Psoas muscle (tissue), 8 donors: ENCODE results near the gene DNAJC8. TPM values are rescaled to one million over a fixed set of nuclear protein-coding genes. Genes with fewer than 3 reads are reported as not detected.
A peak's percentile ranks its signal among the peaks of the same experiment; 100 is the strongest.

Experiments
- ATAC-seq, 4 donors: fragments of 200-7000 bp; cut with Tn5 transposase; one replicate each; pipeline ENCODE4 v1.9.1; 2020; ENCODE audit warnings: moderate library complexity in 3 of 4, mild to moderate bottlenecking in 2 of 4
- DNase-seq, 2 donors: peaks; one replicate each; pipeline ENCODE4 v3.0.0-alpha.2; 2020
- H3K27ac ChIP-seq: fragments of 200-600 bp; one replicate; pipeline ENCODE4 v1.8.0; 2022
- H3K27me3 ChIP-seq, 3 donors: fragments of 200-600 bp in 1 of 3; one replicate each; pipeline versions ENCODE4 v1.6.1 to v1.8.0; 2013 to 2022; ENCODE audit warnings: low read length in 2 of 3, mild to moderate bottlenecking in 2 of 3, moderate library complexity in 1 of 3; ENCODE audit not compliant: insufficient read depth in 3 of 3
- H3K36me3 ChIP-seq, 2 donors: fragments of 200-600 bp in 1 of 2; one replicate each; pipeline versions ENCODE4 v1.6.1 to v1.8.0; 2013 to 2022; ENCODE audit warnings: low read depth in 1 of 2, mild to moderate bottlenecking in 1 of 2, moderate library complexity in 1 of 2; ENCODE audit not compliant: insufficient read depth in 1 of 2
- H3K4me1 ChIP-seq: fragments of 200-600 bp; one replicate; pipeline ENCODE4 v1.8.0; 2022
- H3K4me3 ChIP-seq: fragments of 200-600 bp; one replicate; pipeline ENCODE4 v1.8.0; 2022; ENCODE audit warnings: mild to moderate bottlenecking
- H3K9me3 ChIP-seq: fragments of 200-600 bp; one replicate; pipeline ENCODE4 v1.8.0; 2022
- CTCF ChIP-seq: fragments of 200-600 bp; IDR thresholded peaks from one replicate; pipeline ENCODE4 v1.8.0; 2022; ENCODE audit warnings: antibody characterized with exemption
- WGBS, 3 donors: extraction: QIAGEN DNeasy Blood & Tissue Kit; methylation state at CpG; one replicate each; pipeline versions ENCODE4 v1.1.6 to v1.1.7; 2013; 5-methylcytosine and 5-hydroxymethylcytosine counted together
- intact Hi-C, 2 donors: fragments of 100-400 bp; cut with DNase I; formaldehyde crosslinking; loops; one replicate each; pipeline versions ENCODE4 v1.11.0 to v1.14.2; 2022
- polyA plus RNA-seq, 3 donors: library from polyadenylated mRNA; stranded (reverse); fragments of 200-250 nt; gene quantifications; one replicate each; pipeline ENCODE4 v1.2.3, GENCODE V29; 2013
- total RNA-seq, 4 donors: library from RNA; stranded (reverse); fragmentation: NEBNext Ultra II Directional in 2 of 4; extraction: Animal tissue kit (Norgen Biotek cat#: 25700) in 2 of 4; gene quantifications; one replicate each; pipeline versions ENCODE4 v1.2.1 to v1.2.4, GENCODE V29; 2021 to 2023
- donor health status: healthy with polysubstance abuse.
- donor health status: DM: no; HTN: no; CAD: no; lungs with moderate emphysema.
- donor health status: Bipolar disorder and iron deficiency.
- donor health status: healthy.
- donor health status: DM: yes; HTN: yes; CAD: no.
- donor health status: DM: no; HTN: no; CAD: no.
- donor health status: DM: no; HTN: no; CAD: no.
- donor health status: DM: yes; HTN: yes; CAD: no.

DNAJC8 gene
- total and polyA plus RNA-seq, 7 donors: 46.6 to 116 (median 64.0) TPM

DNA sequence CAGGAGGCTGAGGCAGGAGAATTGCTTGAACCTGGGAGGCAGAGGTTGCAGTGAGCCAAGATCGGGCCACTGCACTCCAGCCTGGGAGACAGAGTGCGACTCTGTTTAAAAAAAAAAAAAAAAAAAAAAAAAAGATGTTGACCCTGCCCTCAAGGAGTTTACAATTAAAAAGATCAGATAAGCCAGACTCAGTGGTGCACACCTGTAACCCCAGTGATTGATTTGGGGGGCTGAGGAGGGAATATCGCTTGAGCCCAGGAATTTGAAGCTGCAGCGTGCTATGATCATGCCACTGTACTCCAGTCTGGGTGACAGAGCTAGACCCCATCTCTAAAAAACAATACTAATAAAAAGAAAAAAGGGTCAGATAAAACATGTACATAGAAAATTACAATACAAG is 24.9 kb upstream of the DNAJC8 start:
- no peak overlapping the region for H3K27ac ChIP-seq
- H3K4me3 ChIP-seq: no peak overlapping the region
- no peaks in the 10 kb centered on the region for H3K9me3 ChIP-seq
- no peak for ATAC-seq
- H3K4me1 ChIP-seq: peaks cover 18% of the 10 kb centered on the region
- no peak for DNase-seq
- WGBS, 3 donors: 93 to 98% (median 97%) methylated on average over 4 of the region's 4 CpGs
- H3K27me3 ChIP-seq: no peaks in the 10 kb centered on the region
- intact Hi-C loops: no loop called here
- no peaks in the 10 kb centered on the region for H3K36me3 ChIP-seq
- TF ChIP-seq CTCF: no peak

- Histone ChIP-seq H3K4me3 (no peak overlapping the region), H3K4me1 (peaks cover 14% of the 10 kb centered on the region), H3K27ac (no peak overlapping the region), H3K36me3 (no peaks in the 10 kb centered on the region), H3K27me3 (no peaks in the 10 kb centered on the region), H3K9me3 (no peaks in the 10 kb centered on the region)
- TF ChIP-seq CTCF: no peak
- WGBS, 3 donors: 81 to 86% (median 83%) methylated on average over 6 of the region's 6 CpGs
- intact Hi-C loops: no loop called here
- DNase-seq: no peak
- ATAC-seq: no peak
Measured at GRCh38 chr1:28256197-28256827, 23.5 kb upstream of the DNAJC8 start.

DNA sequence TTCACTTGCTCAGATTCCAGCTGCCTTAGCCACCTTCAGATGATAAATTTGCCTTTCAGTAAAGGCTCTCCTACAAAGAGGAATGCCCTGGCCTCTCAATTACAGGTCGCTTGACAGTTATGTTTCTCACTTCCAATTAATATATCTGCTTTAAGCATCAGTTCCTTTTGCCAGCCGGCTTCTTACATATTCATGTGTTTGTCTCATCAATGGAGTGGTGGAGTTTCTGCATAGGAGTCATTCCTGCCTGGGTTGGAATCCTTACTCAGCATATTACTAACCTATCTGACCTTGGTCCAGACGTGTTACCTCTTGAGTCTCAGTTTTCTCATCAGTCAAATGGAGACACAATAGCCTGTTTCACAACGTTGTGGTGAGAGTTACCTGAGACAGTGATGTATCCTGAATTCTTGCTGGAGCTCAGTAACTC is 17.1 kb upstream of the DNAJC8 start:
- H3K36me3 ChIP-seq: no peaks in the 10 kb centered on the region
- H3K9me3 ChIP-seq: no peaks in the 10 kb centered on the region
- ATAC-seq (no peak), DNase-seq (no peak)
- no peaks in the 10 kb centered on the region for H3K27me3 ChIP-seq
- H3K4me3 ChIP-seq: no peak overlapping the region
- intact Hi-C loops: loop anchor here (5.0 kb wide), 3 partner anchors 77 to 257 kb away; partner anchors contain the start of genes MED18 (in 1 of the 2) and RCC1 (in 1 of the 2)
- peak overlapping the region; percentile 88 for H3K27ac ChIP-seq
- 36 to 48% (median 36%) methylated on average over 4 of the region's 4 CpGs for WGBS, 3 donors
- no peak for TF ChIP-seq CTCF
- peaks cover 31% of the 10 kb centered on the region for H3K4me1 ChIP-seq

DNA sequence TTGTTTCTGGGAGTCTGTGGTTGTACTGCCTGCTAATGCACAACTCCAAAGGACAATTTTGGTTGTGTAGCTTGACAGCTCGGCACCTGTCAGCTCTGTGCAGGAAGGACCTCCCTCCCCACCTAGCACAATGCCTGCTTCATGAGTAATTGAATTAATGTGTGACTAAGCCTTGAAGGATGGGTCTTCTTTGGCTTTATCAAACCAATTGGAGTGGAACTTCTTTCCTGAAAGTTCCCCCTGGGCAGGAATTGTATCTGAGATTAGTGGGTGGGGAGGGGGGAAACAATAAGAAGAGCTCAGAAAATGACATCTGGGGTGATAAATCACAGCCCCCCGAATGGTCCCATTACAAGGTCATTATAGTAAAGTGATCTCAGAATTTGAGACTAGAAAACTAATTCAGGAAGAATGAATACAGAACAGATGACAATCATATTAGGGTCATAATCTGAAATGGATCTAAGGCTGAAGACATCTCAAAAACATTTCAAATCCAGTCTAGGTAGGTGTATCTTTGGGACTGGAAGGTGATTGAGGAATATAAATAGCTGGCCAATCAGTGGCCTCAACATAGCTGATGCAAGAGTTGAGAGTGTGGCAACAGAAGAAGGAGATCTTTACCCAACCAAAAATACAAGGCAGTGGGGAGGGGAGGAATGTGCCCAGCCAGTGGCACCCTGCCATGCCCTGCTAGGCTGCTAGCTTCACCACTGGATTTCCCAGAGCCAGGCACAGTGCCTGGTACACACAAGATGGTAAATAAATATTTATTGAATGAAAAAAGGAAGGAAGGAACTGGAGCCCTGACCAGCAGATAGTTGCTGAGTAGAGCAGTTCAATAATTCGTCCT is 16.4 kb upstream of the DNAJC8 start:
- Histone ChIP-seq H3K27me3 (no peaks in the 10 kb centered on the region), H3K27ac (peak overlapping the region; percentile 88), H3K4me3 (peak overlapping the region; percentile 70), H3K4me1 (peaks cover 31% of the 10 kb centered on the region), H3K9me3 (no peaks in the 10 kb centered on the region), H3K36me3 (no peaks in the 10 kb centered on the region)
- WGBS, 3 donors: 10 to 11% (median 11%) methylated on average over 3 of the region's 3 CpGs
- DNase-seq (peak; percentile 71 to 90), ATAC-seq (peak; percentile 70 to 73 (median 72))
- no peak for TF ChIP-seq CTCF
- intact Hi-C loops: loop anchor here (5.0 kb wide), 3 partner anchors 78 to 258 kb away; partner anchors contain the start of genes MED18 (in 1 of the 2) and RCC1 (in 1 of the 2)
